Subcutaneous abdominal adipose tissue (tissue), 5 donors: ENCODE data around the gene PTGR3.
A peak's percentile ranks its signal among the peaks of the same experiment; 100 is the strongest.

Experiments used
- H3K27ac ChIP-seq: one replicate; pipeline ENCODE4 v1.7.0; 2013; ENCODE audit warnings: low read depth, mild to moderate bottlenecking, inconsistent platforms, low read length, moderate library complexity
- H3K27me3 ChIP-seq, 5 donors: one replicate each; pipeline ENCODE4 v1.7.0; 2013; ENCODE audit warnings: low read length in 5 of 5, inconsistent platforms in 1 of 5; ENCODE audit not compliant: control insufficient read depth in 5 of 5, insufficient read depth in 4 of 5
- H3K36me3 ChIP-seq, 5 donors: one replicate each; pipeline ENCODE4 v1.7.0; 2013; ENCODE audit warnings: low read length in 5 of 5; ENCODE audit not compliant: control insufficient read depth in 5 of 5, insufficient read depth in 5 of 5
- H3K4me1 ChIP-seq, 5 donors: one replicate each; pipeline ENCODE4 v1.7.0; 2013; ENCODE audit warnings: low read length in 5 of 5, mild to moderate bottlenecking in 3 of 5, moderate library complexity in 1 of 5; ENCODE audit not compliant: control insufficient read depth in 5 of 5, insufficient read depth in 5 of 5
- H3K4me3 ChIP-seq, 5 donors: one replicate each; pipeline ENCODE4 v1.7.0; 2013; ENCODE audit warnings: low read length in 5 of 5, low read depth in 1 of 5
- H3K9ac ChIP-seq, 5 donors: one replicate each; pipeline ENCODE4 v1.7.0; 2013; ENCODE audit warnings: low read length in 5 of 5, mild to moderate bottlenecking in 4 of 5, moderate library complexity in 3 of 5
- H3K9me3 ChIP-seq, 5 donors: one replicate each; pipeline ENCODE4 v1.7.0; 2013; ENCODE audit warnings: low read length in 5 of 5; ENCODE audit not compliant: control insufficient read depth in 5 of 5
- donor health status: healthy.
- donor health status: healthy.
- donor health status: healthy.
- donor health status: healthy.
- donor health status: healthy.

The PTGR3 gene

GRCh38 chr18:75211002-75211621 is 2.2 kb upstream of the PTGR3 start:
- peaks cover 2 to 70% (median 54%) of the 10 kb centered on the region in 5 donors for H3K4me1 ChIP-seq
- H3K9ac ChIP-seq = peak overlapping the region in 4 of 5 donors; percentile 75 to 84 (median 82)
- peak overlapping the region; percentile 91 for H3K27ac ChIP-seq
- H3K4me3 ChIP-seq = peak overlapping the region; percentile 70 to 97 (median 95)
- H3K9me3 ChIP-seq = no peaks in the 10 kb centered on the region
- no peaks in the 10 kb centered on the region for H3K36me3 ChIP-seq
- H3K27me3 ChIP-seq = no peaks in the 10 kb centered on the region

DNA sequence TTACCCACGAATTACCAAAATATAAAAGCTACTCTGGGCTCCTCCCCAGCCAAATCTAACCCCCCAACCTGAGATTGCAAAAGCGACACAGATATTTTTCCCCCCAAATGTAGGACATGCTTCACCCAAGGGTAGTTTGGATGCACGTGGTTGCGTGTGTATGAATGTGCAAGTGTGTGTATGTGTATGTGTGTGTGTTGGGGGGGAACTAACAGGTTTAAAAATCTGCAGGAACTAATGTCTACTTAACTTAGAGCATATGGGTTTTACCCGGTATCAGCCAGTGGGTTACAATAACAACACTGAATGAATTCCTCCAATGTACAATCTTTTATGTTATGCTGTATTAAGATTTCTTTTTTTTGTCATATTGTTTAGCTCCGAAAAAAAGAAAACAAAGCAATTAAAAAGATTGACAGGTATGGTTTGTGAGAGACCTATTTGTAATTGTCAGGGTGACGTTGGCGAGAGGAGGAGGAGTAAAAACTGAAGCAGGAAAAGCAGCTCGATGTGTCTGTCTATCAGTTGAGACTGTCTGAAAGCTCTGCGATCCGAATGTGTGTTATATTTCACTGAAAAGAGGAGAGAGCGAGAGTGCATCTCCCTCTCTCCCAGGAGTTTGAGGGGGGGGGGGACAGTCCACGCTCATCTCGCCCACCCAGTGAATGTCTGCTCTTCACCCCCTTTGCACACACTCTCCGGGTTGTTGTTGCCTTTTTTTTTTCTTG is 1.5 kb upstream of the PTGR3 start, which contains the start of gene TSHZ1:
TSHZ1 (plus strand) TSS at position 524 of the 728 bp plus-strand sequence. CDS start 1,080 bp downstream, outside the sequence.
- no peaks in the 10 kb centered on the region for H3K9me3 ChIP-seq
- H3K27ac ChIP-seq = peak within 1 kb of the TSS; percentile 91
- no peaks in the 10 kb centered on the region for H3K27me3 ChIP-seq
- peak within 1 kb of the TSS; percentile 70 to 97 (median 95) for H3K4me3 ChIP-seq
- H3K9ac ChIP-seq = peak within 1 kb of the TSS; percentile 32 to 84 (median 82)
- H3K4me1 ChIP-seq = peaks cover 2 to 72% (median 58%) of the 10 kb centered on the region in 5 donors
- no peaks in the 10 kb centered on the region for H3K36me3 ChIP-seq

DNA sequence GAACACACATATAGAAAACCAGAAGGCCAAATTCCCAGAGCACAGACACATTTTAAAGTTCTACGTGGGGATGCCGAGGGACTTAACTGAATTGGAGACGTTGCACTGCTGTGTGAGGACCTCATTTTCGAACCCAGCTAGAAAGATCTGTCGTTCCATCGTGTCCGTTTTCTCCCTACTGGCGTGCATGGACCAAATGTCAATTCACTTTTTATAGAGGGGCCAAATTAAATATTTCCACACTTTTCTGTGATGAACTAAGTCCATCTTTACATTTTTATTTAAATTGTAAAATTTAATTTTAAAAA is 966 bp upstream of the PTGR3 start:
- Histone ChIP-seq H3K9me3 (no peaks in the 10 kb centered on the region), H3K27me3 (no peaks in the 10 kb centered on the region), H3K4me1 (peaks cover 2 to 72% (median 64%) of the 10 kb centered on the region in 5 donors), H3K36me3 (no peaks in the 10 kb centered on the region), H3K9ac (peak overlapping the region; percentile 32 to 84 (median 71)), H3K27ac (peak overlapping the region; percentile 91), H3K4me3 (peak overlapping the region; percentile 70 to 97 (median 95))

- peaks cover 2 to 76% (median 66%) of the 10 kb centered on the region in 5 donors for H3K4me1 ChIP-seq
- H3K36me3 ChIP-seq = no peaks in the 10 kb centered on the region
- H3K9me3 ChIP-seq = no peaks in the 10 kb centered on the region
- H3K27ac ChIP-seq = peak overlapping the region; percentile 91
- H3K9ac ChIP-seq = peak overlapping the region in 4 of 5 donors; percentile 72 to 82 (median 79)
- peak overlapping the region in 4 of 5 donors; percentile 70 to 99 (median 96) for H3K4me3 ChIP-seq
- H3K27me3 ChIP-seq = no peaks in the 10 kb centered on the region
Measured at GRCh38 chr18:75208836-75209128, 157 bp downstream of the PTGR3 start.

DNA sequence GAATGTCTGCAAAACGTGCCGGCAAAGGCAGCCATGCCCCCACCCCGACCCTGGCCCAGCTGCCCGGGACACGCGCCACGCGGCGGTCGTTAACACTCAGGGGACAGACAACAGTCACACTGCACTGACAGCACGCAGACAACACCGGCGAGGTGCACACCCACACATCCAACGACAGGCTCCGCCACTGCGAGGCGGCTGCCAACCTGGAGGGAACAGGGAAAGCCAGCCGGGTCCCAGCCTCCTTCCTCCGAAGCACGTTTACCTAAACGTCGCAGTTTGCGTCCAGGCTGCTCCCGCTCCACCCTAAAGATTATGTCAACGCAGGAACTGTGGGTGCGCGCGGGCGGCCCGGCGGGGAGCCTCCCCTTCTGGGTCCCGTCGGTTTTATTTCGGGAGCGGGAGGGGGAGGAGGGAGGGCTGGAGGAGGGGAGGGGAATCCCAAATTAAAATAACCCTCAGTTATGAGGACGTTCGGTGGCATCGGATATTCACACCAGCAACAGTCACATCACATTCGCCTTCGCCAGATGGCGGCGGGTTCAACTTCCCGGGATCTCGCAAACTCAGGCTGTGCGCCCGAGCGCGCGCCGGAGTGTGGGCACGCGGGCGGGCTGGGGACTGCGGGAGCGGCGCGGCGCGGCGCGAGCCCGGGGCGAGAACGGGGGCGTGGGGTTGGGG is 644 bp downstream of the PTGR3 start:
- Histone ChIP-seq H3K27me3 (no peaks in the 10 kb centered on the region), H3K9me3 (no peaks in the 10 kb centered on the region), H3K4me1 (peaks cover 2 to 77% (median 66%) of the 10 kb centered on the region in 5 donors), H3K4me3 (peak overlapping the region; percentile 70 to 99 (median 96)), H3K36me3 (no peaks in the 10 kb centered on the region), H3K27ac (peak overlapping the region; percentile 91), H3K9ac (peak overlapping the region; percentile 44 to 87 (median 80))

- H3K4me3 ChIP-seq = peak overlapping the region; percentile 70 to 99 (median 96)
- H3K9me3 ChIP-seq = no peaks in the 10 kb centered on the region
- no peaks in the 10 kb centered on the region for H3K27me3 ChIP-seq
- peak overlapping the region; percentile 91 for H3K27ac ChIP-seq
- no peaks in the 10 kb centered on the region for H3K36me3 ChIP-seq
- peak overlapping the region; percentile 44 to 87 (median 78) for H3K9ac ChIP-seq
- peaks cover 2 to 71% (median 65%) of the 10 kb centered on the region in 5 donors for H3K4me1 ChIP-seq
Measured at GRCh38 chr18:75207310-75208154, 1.4 kb downstream of the PTGR3 start.

DNA sequence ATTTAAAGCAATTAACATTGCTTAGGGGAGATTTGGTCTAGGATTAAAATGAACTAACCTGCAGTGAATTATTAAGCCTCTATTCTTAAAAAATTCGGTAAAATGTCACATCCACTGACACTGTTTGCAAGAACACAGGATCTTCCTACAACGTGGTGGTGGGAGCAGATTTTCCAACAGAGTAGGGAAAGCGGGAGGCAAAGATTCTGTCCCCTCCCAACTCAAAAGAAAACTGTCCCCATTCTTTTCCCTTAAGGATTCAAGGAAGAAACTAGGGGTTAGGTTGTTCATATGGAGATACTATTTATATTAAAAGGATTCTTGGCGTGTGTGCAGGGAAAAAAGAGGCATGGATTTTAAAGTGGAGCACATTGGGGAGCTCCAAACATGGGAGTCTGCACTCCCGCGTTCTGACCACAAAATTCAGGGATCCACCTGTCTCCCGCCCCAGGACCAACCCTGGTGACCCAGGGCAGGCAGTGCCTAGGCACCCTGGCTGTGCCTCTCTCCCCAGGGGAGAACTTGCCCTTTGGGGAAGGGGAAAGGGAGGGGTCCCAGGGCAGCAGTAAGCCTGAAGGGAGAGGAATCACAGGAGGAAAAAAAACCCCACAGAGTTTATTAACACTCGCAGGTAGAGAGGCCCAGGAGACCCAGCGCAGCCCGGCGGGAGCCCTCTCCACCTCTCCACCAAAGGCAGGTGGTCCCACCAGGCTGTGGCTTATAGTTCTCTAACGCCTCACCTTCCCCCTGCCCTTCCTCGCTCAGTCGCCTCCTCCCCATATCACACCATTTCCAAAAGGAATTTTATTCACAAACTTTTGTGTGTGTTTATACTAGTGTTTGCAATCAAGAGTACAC is 2.3 kb downstream of the PTGR3 start:
- H3K9me3 ChIP-seq = no peaks in the 10 kb centered on the region
- peaks cover 2 to 68% (median 64%) of the 10 kb centered on the region in 5 donors for H3K4me1 ChIP-seq
- peak overlapping the region; percentile 69 for H3K27ac ChIP-seq
- peak overlapping the region; percentile 70 to 99 (median 96) for H3K4me3 ChIP-seq
- peaks cover 0 to 5% (median 0%) of the 10 kb centered on the region in 5 donors for H3K36me3 ChIP-seq
- H3K9ac ChIP-seq = peak overlapping the region in 4 of 5 donors; percentile 34 to 87 (median 58)
- H3K27me3 ChIP-seq = no peaks in the 10 kb centered on the region

GRCh38 chr18:75205514-75206132 is 3.3 kb downstream of the PTGR3 start:
- Histone ChIP-seq H3K4me1 (peaks cover 2 to 74% (median 73%) of the 10 kb centered on the region in 5 donors), H3K4me3 (peak overlapping the region; percentile 59 to 74 (median 63)), H3K27ac (peak overlapping the region; percentile 69), H3K27me3 (no peaks in the 10 kb centered on the region), H3K9ac (peak overlapping the region in 4 of 5 donors; percentile 4 to 66 (median 34)), H3K9me3 (no peaks in the 10 kb centered on the region), H3K36me3 (peaks cover 0 to 12% (median 3%) of the 10 kb centered on the region in 5 donors)
